Vagina (tissue), 2 donors: ENCODE measurements around the gene GATAD2B.

Experiments used
- CTCF ChIP-seq, 3 experiments: fragments of 450-650 bp in 2 of 3; fragments of 200-600 bp in 1 of 3; sonication (generic) in 1 of 3; IDR thresholded peaks; one replicate each; pipeline ENCODE4 v1.5.1; 2017 to 2019; ENCODE audit warnings: antibody characterized with exemption in 3 of 3, mild to moderate bottlenecking in 2 of 3, moderate library complexity in 2 of 3
- POLR2A ChIP-seq, 2 donors: fragments of 450-650 bp; IDR thresholded peaks; one replicate each; pipeline ENCODE4 v1.6.1; 2017; ENCODE audit warnings: antibody characterized with exemption in 2 of 2, mild to moderate bottlenecking in 2 of 2, moderate library complexity in 2 of 2
- POLR2AphosphoS5 ChIP-seq, 2 donors: sonication (generic); formaldehyde crosslinking; IDR thresholded peaks; one replicate each; pipeline ENCODE4 v1.9.0; 2017; ENCODE audit warnings: antibody characterized with exemption in 2 of 2, mild to moderate bottlenecking in 2 of 2, low read depth in 1 of 2; ENCODE audit not compliant: insufficient read depth in 1 of 2

- TF ChIP-seq POLR2AphosphoS5 (IDR thresholded peaks at IDR 0.05; ENCODE audit: insufficient read depth in 1 of 2, low read depth in 1 of 2), result no peak
- TF ChIP-seq POLR2A (IDR thresholded peaks at IDR 0.05), result no peak
- no peak for TF ChIP-seq CTCF (IDR thresholded peaks at IDR 0.05)
Measured at GRCh38 chr1:153778824-153779519, 143.8 kb downstream of the GATAD2B start.
